Lower leg skin (tissue), 4 donors: ENCODE data around the gene SLC9C1. TPM values are rescaled to one million over a fixed set of nuclear protein-coding genes. Genes with fewer than 3 reads are reported as not detected.

Experiments
- DNase-seq, 2 donors: peaks; one replicate each; pipeline ENCODE4 v3.0.0-alpha.2; 2019; ENCODE audit warnings: low spot score in 2 of 2
- H3K4me3 ChIP-seq: fragments of 200-600 bp; sonication (generic); 2 replicates; pipeline ENCODE4 v1.5.1; 2017; ENCODE audit warnings: mild to moderate bottlenecking, low read depth; ENCODE audit not compliant: poor library complexity, severe bottlenecking
- POLR2A ChIP-seq, 2 donors: fragments of 450-650 bp; IDR thresholded peaks; one replicate each; pipeline ENCODE4 v1.6.1; 2016 to 2017; ENCODE audit warnings: antibody characterized with exemption in 2 of 2, mild to moderate bottlenecking in 1 of 2, moderate library complexity in 1 of 2
- WGBS, 2 donors: methylation state at CpG; one replicate each; pipeline ENCODE4 v1.1.5; 2018; 5-methylcytosine and 5-hydroxymethylcytosine counted together
- intact Hi-C: fragments of 100-400 bp; cut with DNase I; formaldehyde crosslinking; loops from one replicate; pipeline ENCODE4 v1.15.0; 2023; ENCODE audit warnings: low total_unique reads
- total RNA-seq, 4 donors: library from RNA; depleted of rRNA; stranded (reverse); fragments of >200 nt; gene quantifications; one replicate each; pipeline ENCODE4 v1.1.0, GENCODE V29; 2016
- TF ChIP-seq, protein P1 (sequence below), 3 donors: fragments of 450-650 bp; IDR thresholded peaks; one replicate each; pipeline ENCODE4 v1.5.1; 2016; ENCODE audit warnings: antibody characterized with exemption in 3 of 3, mild to moderate bottlenecking in 3 of 3, moderate library complexity in 2 of 3

SLC9C1 gene
- total RNA-seq, 4 donors from 2014 or later: not detected

DNA sequence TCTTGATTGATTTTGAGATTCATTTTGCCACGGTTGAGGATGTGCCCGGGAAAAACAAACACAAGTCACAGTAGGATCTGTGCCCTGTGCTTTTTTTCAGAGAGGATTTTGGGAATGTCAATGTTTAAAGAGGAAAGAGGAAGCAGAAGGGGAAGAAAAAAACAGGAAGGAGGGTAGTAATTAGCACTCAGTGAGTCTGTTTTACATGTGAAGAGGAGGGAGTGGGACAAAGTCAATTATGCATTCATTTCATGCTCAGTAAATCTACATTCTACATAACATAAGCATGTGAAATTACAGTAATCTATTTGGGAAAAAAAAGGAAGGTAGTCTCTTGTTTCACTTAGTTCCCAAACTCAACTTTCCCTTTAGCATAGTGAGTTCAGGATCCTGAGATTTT, 20.6 kb upstream of the SLC9C1 start:
- no peak overlapping the region for H3K4me3 ChIP-seq
- TF ChIP-seq POLR2A (IDR thresholded peaks at IDR 0.05): no peak
- TF ChIP-seq, protein P1, sequence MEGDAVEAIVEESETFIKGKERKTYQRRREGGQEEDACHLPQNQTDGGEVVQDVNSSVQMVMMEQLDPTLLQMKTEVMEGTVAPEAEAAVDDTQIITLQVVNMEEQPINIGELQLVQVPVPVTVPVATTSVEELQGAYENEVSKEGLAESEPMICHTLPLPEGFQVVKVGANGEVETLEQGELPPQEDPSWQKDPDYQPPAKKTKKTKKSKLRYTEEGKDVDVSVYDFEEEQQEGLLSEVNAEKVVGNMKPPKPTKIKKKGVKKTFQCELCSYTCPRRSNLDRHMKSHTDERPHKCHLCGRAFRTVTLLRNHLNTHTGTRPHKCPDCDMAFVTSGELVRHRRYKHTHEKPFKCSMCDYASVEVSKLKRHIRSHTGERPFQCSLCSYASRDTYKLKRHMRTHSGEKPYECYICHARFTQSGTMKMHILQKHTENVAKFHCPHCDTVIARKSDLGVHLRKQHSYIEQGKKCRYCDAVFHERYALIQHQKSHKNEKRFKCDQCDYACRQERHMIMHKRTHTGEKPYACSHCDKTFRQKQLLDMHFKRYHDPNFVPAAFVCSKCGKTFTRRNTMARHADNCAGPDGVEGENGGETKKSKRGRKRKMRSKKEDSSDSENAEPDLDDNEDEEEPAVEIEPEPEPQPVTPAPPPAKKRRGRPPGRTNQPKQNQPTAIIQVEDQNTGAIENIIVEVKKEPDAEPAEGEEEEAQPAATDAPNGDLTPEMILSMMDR (IDR thresholded peaks at IDR 0.05): no peak
- intact Hi-C loops: no loop called here
- DNase-seq: no peak
- 75 to 76% methylated on average over 2 of the region's 2 CpGs for WGBS, 2 donors

- TF ChIP-seq, protein P1 (IDR thresholded peaks at IDR 0.05): no peak
- TF ChIP-seq POLR2A (IDR thresholded peaks at IDR 0.05): no peak
- H3K4me3 ChIP-seq: no peak overlapping the region
- intact Hi-C loops: no loop called here
- no peak for DNase-seq
- 51 to 55% methylated on average over 7 of the region's 7 CpGs for WGBS, 2 donors
These were observed 14.3 kb upstream of the SLC9C1 start for GRCh38 chr3:112308151-112308911.

DNA sequence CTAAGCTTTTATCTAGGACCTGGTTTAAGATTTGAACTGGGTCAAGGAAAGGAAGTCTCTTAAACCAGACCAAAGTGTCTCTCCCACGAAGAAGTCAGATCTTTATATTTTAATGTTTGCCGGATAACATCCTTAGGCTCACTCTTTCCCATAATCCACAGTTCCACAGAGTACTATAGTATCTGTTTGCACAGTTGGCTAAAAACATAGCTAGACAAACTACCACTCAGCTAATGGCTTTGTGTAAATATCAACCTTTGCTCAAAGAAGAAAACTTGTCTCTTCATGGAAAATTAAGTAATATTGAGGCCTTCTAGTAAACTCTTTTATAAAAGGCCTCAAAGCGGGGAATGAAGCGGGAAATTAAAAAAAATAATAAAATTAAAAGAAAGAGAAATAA, 13.5 kb upstream of the SLC9C1 start:
- 69 to 72% methylated on average over 4 of the region's 4 CpGs for WGBS, 2 donors
- intact Hi-C loops: no loop called here
- no peak for DNase-seq
- TF ChIP-seq, protein P1 (IDR thresholded peaks at IDR 0.05): no peak
- TF ChIP-seq POLR2A (IDR thresholded peaks at IDR 0.05): no peak
- H3K4me3 ChIP-seq: no peak overlapping the region

DNA sequence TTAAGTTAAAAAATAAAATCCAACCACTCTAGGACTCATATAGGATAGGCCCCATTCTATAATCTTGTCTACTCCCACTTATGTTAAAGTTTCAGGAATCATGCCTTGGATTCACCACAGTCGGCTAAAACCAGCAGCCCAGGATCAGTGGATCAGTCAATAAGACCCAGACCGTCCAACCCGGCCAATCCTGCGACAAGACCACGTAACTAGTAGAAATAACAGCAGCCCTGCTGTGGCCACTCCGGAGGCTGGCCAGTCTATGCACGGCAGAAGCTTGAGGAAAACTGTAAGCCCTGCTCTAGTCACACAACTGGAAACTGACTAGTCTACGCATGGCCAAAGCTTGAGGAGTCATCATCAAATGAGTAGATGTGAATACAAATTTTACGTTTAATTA, 12.8 kb upstream of the SLC9C1 start:
- TF ChIP-seq, protein P1 (IDR thresholded peaks at IDR 0.05): no peak
- TF ChIP-seq POLR2A (IDR thresholded peaks at IDR 0.05): no peak
- WGBS, 2 donors: 86% methylated on average over 9 of the region's 9 CpGs
- no peak overlapping the region for H3K4me3 ChIP-seq
- intact Hi-C loops: no loop called here
- no peak for DNase-seq

- TF ChIP-seq, protein P1 (IDR thresholded peaks at IDR 0.05): no peak
- TF ChIP-seq POLR2A (IDR thresholded peaks at IDR 0.05): no peak
- intact Hi-C loops: no loop called here
- no peak overlapping the region for H3K4me3 ChIP-seq
- 53 to 55% methylated on average over 2 of the region's 2 CpGs for WGBS, 2 donors
- no peak for DNase-seq
These were observed 10.6 kb upstream of the SLC9C1 start for GRCh38 chr3:112304611-112305010.
